H1 (cell line): ENCODE results near the gene ACSL3.

Experiments
- CBX8 ChIP-seq: fragments of 300-800, 300-1000 bp; sonication (generic); IDR thresholded peaks from 2 replicates; pipeline ENCODE4 v1.7.1; 2016; ENCODE audit warnings: low read depth, low read length, borderline replicate concordance
- CTCF ChIP-seq, 3 experiments: IDR thresholded peaks; 1 replicate in 2 of 3; 2 replicates in 1 of 3; pipeline versions ENCODE4 v1.5.1 to v1.6.1; 2011; ENCODE audit warnings: low read length in 3 of 3, mild to moderate bottlenecking in 3 of 3, inconsistent platforms in 2 of 3, low read depth in 1 of 3, moderate library complexity in 1 of 3; ENCODE audit not compliant: insufficient read depth in 1 of 3; ENCODE audit errors: control extremely low read depth in 1 of 3
- EZH2 ChIP-seq: fragments of 200-600 bp; sonication (generic); IDR thresholded peaks from 2 replicates; pipeline ENCODE4 v1.7.1; 2012; ENCODE audit warnings: low read depth, mild to moderate bottlenecking, moderate library complexity, low read length, inconsistent platforms; ENCODE audit not compliant: severe bottlenecking
- GTF2F1 ChIP-seq: IDR thresholded peaks from 2 replicates; pipeline ENCODE4 v1.6.1; 2012; ENCODE audit warnings: low read depth, low read length, improper control_type of control experiment, borderline replicate concordance
- SP2 ChIP-seq: IDR thresholded peaks from 2 replicates; pipeline ENCODE4 v1.6.1; 2012; ENCODE audit warnings: mild to moderate bottlenecking, low read length, inconsistent platforms
- SP4 ChIP-seq: IDR thresholded peaks from 2 replicates; pipeline ENCODE4 v1.6.1; 2012; ENCODE audit warnings: low read length, inconsistent platforms
- USF2 ChIP-seq: IDR thresholded peaks from 2 replicates; pipeline ENCODE4 v1.6.1; 2011; ENCODE audit warnings: low read length, improper control_type of control experiment

- TF ChIP-seq USF2 (no peak), SP4 (no peak), CTCF (IDR thresholded peaks at IDR 0.05; ENCODE audit: control extremely low read depth in 1 of 3, insufficient read depth in 1 of 3, low read depth in 1 of 3, low read length in 3 of 3) (no peak), EZH2 (no peak), CBX8 (no peak), GTF2F1 (no peak), SP2 (no peak)
Observed at GRCh38 chr2:222835143-222835822, 25.6 kb upstream of the ACSL3 start.
